Naive thymus-derived CD4-positive, alpha-beta T cell (primary cell): ENCODE measurements around the gene VAV2. TPM values are rescaled to one million over a fixed set of nuclear protein-coding genes. Genes with fewer than 3 reads are reported as not detected.

Experiments used
- ATAC-seq: fragments of 150-1000 bp; cut with Tn5 transposase; 2 replicates; pipeline ENCODE4 v1.10.0; 2021; ENCODE audit warnings: mild to moderate bottlenecking, moderate library complexity
- CTCF ChIA-PET: fragments of 350-600 bp; sonication (Branson Sonifier 250); formaldehyde crosslinking; loops from one replicate; lab custom pipeline; 2021; ENCODE audit warnings: antibody characterized with exemption; lab: Charles Lee
- POLR2A ChIA-PET: fragments of 350-600 bp; sonication (Branson Sonifier 250); formaldehyde crosslinking; loops from one replicate; lab custom pipeline; 2021; ENCODE audit warnings: antibody characterized with exemption, inconsistent platforms; lab: Charles Lee
- DNase-seq, 9 donors: peaks; one replicate each; pipeline versions ENCODE4 v3.0.0 to v3.0.0-alpha.2; 2020 to 2022; ENCODE audit warnings: mixed read lengths in 1 of 9
- H3K27ac ChIP-seq: one replicate; pipeline ENCODE4 v1.7.0; 2013; ENCODE audit warnings: mild to moderate bottlenecking, low read depth, low read length, moderate library complexity
- H3K27me3 ChIP-seq, 2 donors: one replicate each; pipeline ENCODE4 v1.7.0; 2013; ENCODE audit warnings: low read length in 2 of 2, mild to moderate bottlenecking in 2 of 2, moderate library complexity in 2 of 2; ENCODE audit not compliant: control insufficient read depth in 2 of 2, insufficient read depth in 2 of 2
- H3K36me3 ChIP-seq, 3 experiments: 1 replicate in 2 of 3; 2 replicates in 1 of 3; pipeline ENCODE4 v1.7.0; 2013; ENCODE audit warnings: low read length in 3 of 3, mild to moderate bottlenecking in 3 of 3, moderate library complexity in 1 of 3; ENCODE audit not compliant: insufficient read depth in 3 of 3, control insufficient read depth in 2 of 3
- H3K4me1 ChIP-seq, 2 donors: one replicate each; pipeline ENCODE4 v1.7.0; 2013; ENCODE audit warnings: low read length in 2 of 2, mild to moderate bottlenecking in 2 of 2, moderate library complexity in 1 of 2; ENCODE audit not compliant: control insufficient read depth in 2 of 2, insufficient read depth in 2 of 2
- H3K4me3 ChIP-seq: 2 replicates; pipeline ENCODE4 v1.7.0; 2013; ENCODE audit warnings: mild to moderate bottlenecking, low read length
- H3K9me3 ChIP-seq, 3 experiments: 1 replicate in 2 of 3; 2 replicates in 1 of 3; pipeline ENCODE4 v1.7.0; 2013; ENCODE audit warnings: low read length in 3 of 3; ENCODE audit not compliant: control insufficient read depth in 2 of 3
- H3K27ac Mint-ChIP-seq, 9 donors: one replicate each; pipeline ENCODE4 v1.8.0; 2020 to 2022; ENCODE audit warnings: mixed read lengths in 9 of 9, mild to moderate bottlenecking in 8 of 9, moderate library complexity in 5 of 9, inconsistent platforms in 2 of 9
- H3K27me3 Mint-ChIP-seq, 5 donors: one replicate each; pipeline ENCODE4 v1.8.0; 2021 to 2022; ENCODE audit warnings: mixed read lengths in 5 of 5, mild to moderate bottlenecking in 1 of 5
- H3K36me3 Mint-ChIP-seq, 5 donors: one replicate each; pipeline ENCODE4 v1.8.0; 2020 to 2022; ENCODE audit warnings: mixed read lengths in 5 of 5, mild to moderate bottlenecking in 3 of 5, inconsistent platforms in 1 of 5
- H3K4me1 Mint-ChIP-seq, 7 donors: one replicate each; pipeline ENCODE4 v1.8.0; 2020 to 2022; ENCODE audit warnings: mixed read lengths in 7 of 7, mild to moderate bottlenecking in 3 of 7, inconsistent platforms in 1 of 7
- H3K4me3 Mint-ChIP-seq, 10 donors: one replicate each; pipeline ENCODE4 v1.8.0; 2020 to 2022; ENCODE audit warnings: mild to moderate bottlenecking in 10 of 10, mixed read lengths in 10 of 10, moderate library complexity in 6 of 10, inconsistent platforms in 2 of 10
- H3K9me3 Mint-ChIP-seq, 11 donors: one replicate each; pipeline ENCODE4 v1.8.0; 2020 to 2022; ENCODE audit warnings: mixed read lengths in 11 of 11, mild to moderate bottlenecking in 4 of 11, inconsistent platforms in 1 of 11, moderate library complexity in 1 of 11
- intact Hi-C, 2 donors: fragments of 100-400 bp; cut with micrococcal nuclease; formaldehyde crosslinking; loops; one replicate each; pipeline ENCODE4 v1.15.1; 2023
- polyA plus RNA-seq, 2 donors: library from polyadenylated mRNA; unstranded; fragments of 300-500 nt; fragmentation: Illumina TruSeq; gene quantifications; one replicate each; pipeline ENCODE4 v1.2.3, GENCODE V29; 2021
- total RNA-seq, 6 experiments: library from RNA in 5 of 6; stranded (reverse) in 5 of 6; gene quantifications; 1 replicate in 5 of 6; 2 replicates in 1 of 6; pipeline ENCODE4 v1.2.3 and lab custom pipeline; 2021 to 2026

The VAV2 gene
- total and polyA plus RNA-seq, 7 experiments from 2014 or later: 0.18 to 14.4 (median 1.9) TPM

DNA sequence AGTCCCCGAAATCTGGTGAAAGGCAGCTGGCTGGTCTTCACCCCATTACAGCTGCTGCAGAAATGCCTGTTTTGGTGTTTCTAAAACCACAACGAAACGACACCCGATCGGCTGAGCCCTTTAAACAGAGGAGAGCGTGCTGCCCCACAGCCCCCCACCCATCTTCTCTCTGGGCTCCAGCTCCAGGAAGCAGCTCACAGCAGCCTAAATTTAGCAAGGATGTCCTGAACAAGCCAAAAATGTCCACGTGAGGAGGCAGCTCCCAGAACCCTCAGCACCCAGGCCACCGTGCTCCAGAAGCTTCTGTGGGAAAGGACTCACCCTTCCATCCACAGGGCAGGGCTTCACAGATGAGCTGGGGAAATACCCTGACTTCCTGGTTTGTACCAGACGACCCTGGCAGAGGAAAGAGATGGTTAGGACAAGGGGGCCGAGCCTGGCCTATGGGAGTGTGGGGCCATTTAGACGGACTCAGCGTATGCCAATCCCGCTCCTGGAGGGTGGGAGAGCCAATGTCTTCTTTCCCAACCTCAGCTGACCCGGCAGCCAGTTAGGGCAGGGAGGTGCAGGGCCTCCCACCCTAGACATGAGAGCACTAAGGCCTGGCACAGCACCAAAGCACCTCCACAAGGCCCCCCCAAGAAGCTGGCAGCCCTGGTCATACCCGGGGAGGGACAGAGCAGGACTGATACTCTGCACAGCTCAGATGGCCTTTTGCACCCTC lies 214.9 kb downstream of the VAV2 start:
- peaks cover 1 to 25% (median 7%) of the 10 kb centered on the region in 5 donors for H3K36me3 Mint-ChIP-seq
- peaks cover 0 to 11% (median 0%) of the 10 kb centered on the region in 3 experiments for H3K9me3 ChIP-seq
- H3K27me3 Mint-ChIP-seq: no peaks in the 10 kb centered on the region
- CTCF ChIA-PET: interaction anchor here (0.7 kb wide), 1 partner anchor 13 kb away, joined by 3 read pairs; no protein-coding TSS in a partner anchor
- no peak overlapping the region for H3K27ac Mint-ChIP-seq
- H3K36me3 ChIP-seq: no peaks in the 10 kb centered on the region
- H3K4me3 Mint-ChIP-seq: no peak overlapping the region
- no peaks in the 10 kb centered on the region for H3K4me1 Mint-ChIP-seq
- DNase-seq (no peak), ATAC-seq (no peak)
- H3K27ac ChIP-seq: no peak overlapping the region
- H3K4me3 ChIP-seq: no peak overlapping the region
- no peaks in the 10 kb centered on the region for H3K27me3 ChIP-seq
- POLR2A ChIA-PET: no interaction called here
- no peaks in the 10 kb centered on the region for H3K4me1 ChIP-seq
- intact Hi-C loops: no loop called here
- H3K9me3 Mint-ChIP-seq: peaks cover 0 to 23% (median 0%) of the 10 kb centered on the region in 11 donors

DNA sequence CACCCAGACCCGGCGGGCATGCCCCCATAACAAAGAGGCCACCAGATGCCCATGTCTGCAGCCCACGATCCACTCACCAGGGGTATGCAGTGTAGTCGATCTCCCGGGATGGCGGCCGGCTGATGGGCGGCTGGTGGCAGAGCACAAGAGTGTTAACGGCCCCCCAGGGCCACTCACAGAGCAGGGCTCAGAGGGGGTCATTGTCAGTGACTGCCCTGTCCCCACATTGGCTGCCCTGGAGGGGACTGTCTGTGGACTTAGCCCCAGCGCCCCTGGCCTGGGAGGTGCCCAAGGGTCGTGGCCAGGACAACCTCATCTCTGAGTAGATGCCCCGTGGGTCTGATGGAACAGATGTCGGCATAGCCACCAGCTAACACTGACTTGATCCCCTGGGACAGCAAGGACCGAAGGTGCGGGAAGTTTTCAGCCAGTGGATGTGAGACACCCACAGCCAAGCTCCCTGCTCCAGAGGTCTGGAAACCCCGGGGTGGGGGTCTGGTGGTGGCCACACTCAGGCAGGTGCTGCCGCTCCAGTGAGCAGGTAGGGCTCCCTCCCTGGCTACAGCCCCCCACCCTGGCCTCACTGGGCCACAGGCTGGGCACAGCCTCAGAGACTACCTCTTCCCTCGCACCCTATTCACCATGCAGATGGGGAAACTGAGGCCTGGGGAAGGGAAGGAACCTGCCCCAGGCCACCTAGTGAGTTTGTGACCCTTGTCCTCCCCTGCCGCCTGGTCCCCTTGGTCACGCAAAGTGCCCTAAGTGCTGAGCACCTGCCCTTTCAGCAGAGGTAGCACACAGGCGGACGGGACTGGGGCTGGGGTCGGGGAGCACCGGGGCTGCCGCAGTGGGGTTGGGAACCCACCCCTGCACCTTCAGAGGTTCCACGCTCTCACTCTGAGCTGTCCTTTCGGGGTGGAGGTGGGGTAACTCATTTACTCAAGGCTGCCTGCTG lies 215.9 kb downstream of the VAV2 start:
- POLR2A ChIA-PET: no interaction called here
- H3K27ac Mint-ChIP-seq: no peak overlapping the region
- H3K4me3 Mint-ChIP-seq: no peak overlapping the region
- H3K4me3 ChIP-seq: no peak overlapping the region
- CTCF ChIA-PET: no interaction called here
- peaks cover 1 to 25% (median 7%) of the 10 kb centered on the region in 5 donors for H3K36me3 Mint-ChIP-seq
- H3K27me3 ChIP-seq: no peaks in the 10 kb centered on the region
- H3K27ac ChIP-seq: no peak overlapping the region
- peaks cover 0 to 11% (median 0%) of the 10 kb centered on the region in 3 experiments for H3K9me3 ChIP-seq
- intact Hi-C loops: no loop called here
- H3K4me1 ChIP-seq: no peaks in the 10 kb centered on the region
- no peak for DNase-seq
- no peaks in the 10 kb centered on the region for H3K4me1 Mint-ChIP-seq
- ATAC-seq: no peak
- H3K27me3 Mint-ChIP-seq: no peaks in the 10 kb centered on the region
- H3K9me3 Mint-ChIP-seq: peaks cover 0 to 23% (median 0%) of the 10 kb centered on the region in 11 donors
- H3K36me3 ChIP-seq: no peaks in the 10 kb centered on the region

DNA sequence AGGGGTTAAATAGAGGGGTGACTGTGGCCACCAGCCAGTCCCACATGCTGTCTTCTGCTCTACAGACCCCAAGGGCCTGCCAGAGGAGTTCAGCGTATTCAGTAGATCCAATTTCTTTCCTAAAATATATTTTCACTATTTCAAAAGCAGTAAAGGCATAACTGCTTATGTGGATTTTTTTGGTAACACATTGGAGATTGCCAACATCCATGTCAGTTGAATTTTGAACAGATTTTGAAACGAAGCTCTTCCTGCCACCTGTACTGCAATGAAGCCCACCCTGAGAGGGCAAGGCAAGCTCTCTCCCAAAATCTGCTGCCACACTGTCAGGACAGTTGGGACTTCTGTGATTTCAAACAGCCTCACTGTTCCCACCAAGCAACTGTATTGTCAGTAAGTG lies 216.8 kb downstream of the VAV2 start:
- H3K36me3 ChIP-seq: no peaks in the 10 kb centered on the region

DNA sequence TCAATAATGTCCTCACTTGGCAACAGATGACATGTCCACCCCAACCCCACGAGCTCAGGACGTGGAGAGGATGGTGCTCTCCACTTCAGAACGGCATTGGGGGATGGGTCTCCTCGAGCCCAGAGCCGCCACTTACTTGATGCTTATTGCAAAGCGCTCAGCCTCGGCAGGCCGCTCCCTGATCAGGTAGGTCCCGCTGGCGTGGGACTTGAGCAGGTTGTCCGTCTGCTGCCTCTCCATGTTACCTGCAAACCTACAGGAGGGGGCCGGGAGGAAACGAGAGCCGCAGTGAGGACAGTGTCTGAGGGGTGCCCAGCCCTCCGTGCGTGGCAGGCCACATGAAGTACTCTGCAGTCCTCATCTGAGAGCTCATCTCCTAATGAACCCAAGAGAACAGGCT lies 217.3 kb downstream of the VAV2 start:
- intact Hi-C loops: no loop called here
- ATAC-seq: no peak
- CTCF ChIA-PET: interaction anchor here (0.9 kb wide), 1 partner anchor 10 kb away, joined by 3 read pairs; no protein-coding TSS in a partner anchor

More for the DNA sequence above, 216.8 kb downstream of the VAV2 start:
- ATAC-seq (no peak), DNase-seq (no peak)
- peaks cover 0 to 11% (median 0%) of the 10 kb centered on the region in 3 experiments for H3K9me3 ChIP-seq
- H3K36me3 Mint-ChIP-seq: peaks cover 1 to 25% (median 7%) of the 10 kb centered on the region in 5 donors
- no peaks in the 10 kb centered on the region for H3K27me3 Mint-ChIP-seq
- intact Hi-C loops: no loop called here
- ChIA-PET POLR2A (no interaction called here), CTCF (interaction anchor here (0.9 kb wide), 1 partner anchor 9 kb away, joined by 3 read pairs; no protein-coding TSS in a partner anchor)
- H3K4me3 ChIP-seq: no peak overlapping the region
- H3K9me3 Mint-ChIP-seq: peaks cover 0 to 23% (median 0%) of the 10 kb centered on the region in 11 donors
- H3K27me3 ChIP-seq: no peaks in the 10 kb centered on the region
- H3K4me1 Mint-ChIP-seq: no peaks in the 10 kb centered on the region
- H3K4me1 ChIP-seq: no peaks in the 10 kb centered on the region
- H3K4me3 Mint-ChIP-seq: no peak overlapping the region
- H3K27ac Mint-ChIP-seq: no peak overlapping the region
- no peak overlapping the region for H3K27ac ChIP-seq

DNA sequence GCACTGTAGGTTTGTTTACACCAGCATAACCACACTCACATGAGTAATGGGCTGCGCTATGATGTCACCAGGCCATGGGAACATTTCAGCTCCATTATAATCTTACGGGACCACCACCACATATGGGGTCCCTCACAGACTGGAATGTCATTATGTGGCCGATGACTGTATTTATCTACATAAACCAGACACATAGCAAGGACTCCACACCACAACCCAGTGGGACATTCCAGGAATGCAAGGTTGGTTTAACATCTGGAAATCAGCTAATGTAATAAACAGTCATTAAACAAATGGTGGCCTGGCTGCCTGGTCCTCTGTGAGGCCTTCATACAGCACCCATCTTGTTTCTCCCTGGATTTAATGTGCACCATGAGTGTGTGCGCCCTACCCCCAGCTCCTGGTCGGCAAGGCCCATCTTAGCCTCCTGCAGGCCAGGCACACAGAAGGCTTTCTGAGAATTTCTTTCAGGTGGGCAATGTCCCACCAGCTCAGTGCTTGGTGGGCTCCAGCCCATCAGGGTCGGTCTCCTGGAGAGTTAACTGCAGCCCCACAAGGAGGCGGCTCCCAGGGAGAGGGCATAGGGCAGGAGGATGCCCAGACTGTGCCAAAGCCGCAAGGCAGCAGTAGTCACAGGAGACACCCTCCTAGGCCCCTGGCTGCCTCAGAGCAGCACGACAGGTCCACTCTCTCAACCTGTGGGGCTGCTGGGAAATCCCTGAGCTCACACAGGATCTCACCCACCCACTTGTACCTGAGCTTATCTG lies 218.1 kb downstream of the VAV2 start:
- ChIA-PET CTCF (no interaction called here), POLR2A (no interaction called here)
- Mint-ChIP-seq H3K9me3 (peaks cover 0 to 23% (median 0%) of the 10 kb centered on the region in 11 donors), H3K4me3 (no peak overlapping the region), H3K36me3 (peaks cover 1 to 25% (median 7%) of the 10 kb centered on the region in 5 donors), H3K27me3 (no peaks in the 10 kb centered on the region), H3K4me1 (no peaks in the 10 kb centered on the region), H3K27ac (peak overlapping the region in 1 of 9 donors; percentile 19)
- intact Hi-C loops: no loop called here
- no peaks in the 10 kb centered on the region for H3K36me3 ChIP-seq
- H3K27ac ChIP-seq: no peak overlapping the region
- ATAC-seq (no peak), DNase-seq (no peak)
- no peaks in the 10 kb centered on the region for H3K27me3 ChIP-seq
- peaks cover 0 to 11% (median 0%) of the 10 kb centered on the region in 3 experiments for H3K9me3 ChIP-seq
- no peaks in the 10 kb centered on the region for H3K4me1 ChIP-seq
- no peak overlapping the region for H3K4me3 ChIP-seq

More for the DNA sequence above, 217.3 kb downstream of the VAV2 start:
- H3K4me1 Mint-ChIP-seq: no peaks in the 10 kb centered on the region
- Histone ChIP-seq H3K4me1 (no peaks in the 10 kb centered on the region), H3K36me3 (no peaks in the 10 kb centered on the region), H3K4me3 (no peak overlapping the region), H3K27me3 (no peaks in the 10 kb centered on the region), H3K27ac (no peak overlapping the region), H3K9me3 (peaks cover 0 to 11% (median 0%) of the 10 kb centered on the region in 3 experiments)
- H3K27me3 Mint-ChIP-seq: no peaks in the 10 kb centered on the region
- H3K4me3 Mint-ChIP-seq: no peak overlapping the region
- POLR2A ChIA-PET: no interaction called here
- DNase-seq: no peak
- H3K27ac Mint-ChIP-seq: no peak overlapping the region
- H3K9me3 Mint-ChIP-seq: peaks cover 0 to 23% (median 0%) of the 10 kb centered on the region in 11 donors
- H3K36me3 Mint-ChIP-seq: peaks cover 1 to 25% (median 7%) of the 10 kb centered on the region in 5 donors

DNA sequence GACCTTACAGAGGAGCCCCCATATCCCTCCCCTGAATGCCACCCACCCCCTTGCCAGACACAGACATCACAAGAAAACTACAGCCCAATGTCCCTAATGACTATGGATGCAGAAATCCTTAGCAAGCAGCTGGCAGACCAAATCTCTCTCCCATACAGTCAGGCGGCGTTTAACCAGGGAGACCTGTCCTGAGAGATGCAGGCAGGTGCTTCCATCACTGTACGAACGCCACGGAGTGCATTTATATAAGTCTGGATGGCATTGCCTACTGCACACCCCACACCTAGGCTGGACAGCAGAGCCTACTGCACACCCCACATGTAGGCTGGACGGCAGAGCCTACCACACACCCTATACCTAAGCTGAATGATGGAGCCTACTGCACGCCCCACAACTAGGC lies 219.5 kb downstream of the VAV2 start:
- ATAC-seq: no peak
- no peaks in the 10 kb centered on the region for H3K27me3 ChIP-seq
- Mint-ChIP-seq H3K27me3 (no peaks in the 10 kb centered on the region), H3K4me3 (no peak overlapping the region), H3K9me3 (peaks cover 0 to 27% (median 0%) of the 10 kb centered on the region in 11 donors), H3K27ac (no peak overlapping the region), H3K4me1 (no peaks in the 10 kb centered on the region), H3K36me3 (peaks cover 1 to 26% (median 11%) of the 10 kb centered on the region in 5 donors)
- no peak overlapping the region for H3K27ac ChIP-seq
- H3K9me3 ChIP-seq: peaks cover 0 to 15% (median 0%) of the 10 kb centered on the region in 3 experiments
- no peaks in the 10 kb centered on the region for H3K36me3 ChIP-seq
- intact Hi-C loops: no loop called here
- no peak for DNase-seq
- no peaks in the 10 kb centered on the region for H3K4me1 ChIP-seq
- ChIA-PET POLR2A (no interaction called here), CTCF (no interaction called here)
- H3K4me3 ChIP-seq: no peak overlapping the region
